Measurements from ENCODE around the gene PHEX. TPM values are rescaled to one million over a fixed set of nuclear protein-coding genes. Genes with fewer than 3 reads are reported as not detected.

PHEX gene
- total RNA-seq, 1 experiment from 2014 or later: 0.04 TPM

- no peak for TF ChIP-seq PRDM15 (CRISPR knock-in tag; IDR thresholded peaks at IDR 0.05)
- no peak for TF ChIP-seq GABPB1 (CRISPR knock-in tag; IDR thresholded peaks at IDR 0.05)
- TF ChIP-seq SMAD3 (CRISPR knock-in tag; IDR thresholded peaks at IDR 0.05; ENCODE audit: borderline replicate concordance): no peak
- TF ChIP-seq MLX (CRISPR knock-in tag; IDR thresholded peaks at IDR 0.05): no peak
- TF ChIP-seq ERG (CRISPR knock-in tag; IDR thresholded peaks at IDR 0.05): no peak
- TF ChIP-seq PRRX2 (CRISPR knock-in tag; IDR thresholded peaks at IDR 0.05): no peak
- TF ChIP-seq NR1H2 (CRISPR knock-in tag; IDR thresholded peaks at IDR 0.05): no peak
- TF ChIP-seq ZBTB43 (CRISPR knock-in tag; IDR thresholded peaks at IDR 0.05): no peak
- no peak for TF ChIP-seq TEAD1 (CRISPR knock-in tag; IDR thresholded peaks at IDR 0.05)
- TF ChIP-seq ZBTB21 (CRISPR knock-in tag; IDR thresholded peaks at IDR 0.05; ENCODE audit: borderline replicate concordance): no peak
- TF ChIP-seq ZNF512 (CRISPR knock-in tag; IDR thresholded peaks at IDR 0.05; ENCODE audit: borderline replicate concordance): no peak
- TF ChIP-seq ZNF317 (CRISPR knock-in tag; IDR thresholded peaks at IDR 0.05; ENCODE audit: borderline replicate concordance, low read depth): no peak
- TF ChIP-seq OVOL2 (CRISPR knock-in tag; IDR thresholded peaks at IDR 0.05; ENCODE audit: borderline replicate concordance): no peak
- TF ChIP-seq TCF7 (CRISPR knock-in tag; IDR thresholded peaks at IDR 0.05; ENCODE audit: low read depth): no peak
Measured at GRCh38 chrX:22026731-22027130, 5.4 kb upstream of the PHEX start (continued).

GRCh38 chrX:22032506-22032905 lies 381 bp downstream of the PHEX start:
- Mint-ChIP-seq H3K27me3 (ENCODE audit: low read depth) (no peaks in the 10 kb centered on the region), H3K27ac (no peak overlapping the region), H3K4me1 (peaks cover 29% of the 10 kb centered on the region), H3K9me3 (peaks cover 5% of the 10 kb centered on the region; the same call in 1 of the 2 replicates), H3K4me3 (no peak overlapping the region), H3K36me3 (no peaks in the 10 kb centered on the region)
- POLR2A ChIA-PET: interaction anchor here (0.6 kb wide), 1 partner anchor 1633 kb away, joined by 5 read pairs; no protein-coding TSS in a partner anchor
- CTCF ChIA-PET: no interaction called here
- no peak for ATAC-seq
- no peak for DNase-seq (ENCODE audit: low spot score)
- TF ChIP-seq PRRX2 (CRISPR knock-in tag; IDR thresholded peaks at IDR 0.05): no peak
- no peak for TF ChIP-seq ELF4 (CRISPR knock-in tag; IDR thresholded peaks at IDR 0.05; ENCODE audit: low read depth)
- TF ChIP-seq ZBTB43 (CRISPR knock-in tag; IDR thresholded peaks at IDR 0.05): no peak
